ENCODE measurements around the gene DLX2. TPM values are rescaled to one million over a fixed set of nuclear protein-coding genes. Genes with fewer than 3 reads are reported as not detected.

Gene DLX2
- total and polyA plus RNA-seq, 7 donors = not detected

- H3K9me3 ChIP-seq = no peaks in the 10 kb centered on the region
- DNase-seq (peak; percentile 82 to 88), ATAC-seq (peak; percentile 89 to 96 (median 92))
- H3K27me3 ChIP-seq (ENCODE audit: insufficient read depth in 3 of 3, low read length in 2 of 3) = peaks cover 0 to 98% (median 80%) of the 10 kb centered on the region in 3 donors
- intact Hi-C loops (cut with DNase I) = no loop called here
- TF ChIP-seq CTCF (IDR thresholded peaks at IDR 0.05) = no peak
- WGBS, 3 donors = 0 to 1% (median 1%) methylated on average over 60 to 76 of the region's 76 CpGs
- H3K36me3 ChIP-seq (ENCODE audit: insufficient read depth in 1 of 2, low read depth in 1 of 2) = no peaks in the 10 kb centered on the region
- H3K4me1 ChIP-seq = peaks cover 39% of the 10 kb centered on the region
- peak overlapping the region; percentile 66 for H3K4me3 ChIP-seq
- no peak overlapping the region for H3K27ac ChIP-seq
Observed at GRCh38 chr2:172084645-172085459, 17.8 kb downstream of the DLX2 start.

GRCh38 chr2:172084395-172084644, 18.4 kb downstream of the DLX2 start:
- intact Hi-C loops (cut with DNase I) = no loop called here
- ATAC-seq (peak in 2 of 4 donors; percentile 4), DNase-seq (no peak)
- Histone ChIP-seq H3K9me3 (no peaks in the 10 kb centered on the region), H3K4me1 (peaks cover 39% of the 10 kb centered on the region), H3K27ac (no peak overlapping the region), H3K4me3 (peak overlapping the region; percentile 66), H3K27me3 (ENCODE audit: insufficient read depth in 3 of 3, low read length in 2 of 3) (peaks cover 0 to 97% (median 77%) of the 10 kb centered on the region in 3 donors), H3K36me3 (ENCODE audit: insufficient read depth in 1 of 2, low read depth in 1 of 2) (no peaks in the 10 kb centered on the region)
- TF ChIP-seq CTCF (IDR thresholded peaks at IDR 0.05) = no peak
- WGBS, 3 donors = 1 to 3% (median 2%) methylated on average over 15 to 17 of the region's 17 CpGs

GRCh38 chr2:172083628-172084394, 18.9 kb downstream of the DLX2 start:
- WGBS, 3 donors = 13 to 17% (median 15%) methylated on average over 23 of the region's 23 CpGs
- peaks cover 39% of the 10 kb centered on the region for H3K4me1 ChIP-seq
- H3K36me3 ChIP-seq (ENCODE audit: insufficient read depth in 1 of 2, low read depth in 1 of 2) = no peaks in the 10 kb centered on the region
- peak overlapping the region; percentile 66 for H3K4me3 ChIP-seq
- DNase-seq (no peak), ATAC-seq (no peak)
- no peak overlapping the region for H3K27ac ChIP-seq
- no peaks in the 10 kb centered on the region for H3K9me3 ChIP-seq
- TF ChIP-seq CTCF (IDR thresholded peaks at IDR 0.05) = no peak
- peaks cover 0 to 92% (median 77%) of the 10 kb centered on the region in 3 donors for H3K27me3 ChIP-seq (ENCODE audit: insufficient read depth in 3 of 3, low read length in 2 of 3)
- intact Hi-C loops (cut with DNase I) = no loop called here

GRCh38 chr2:172082944-172083627, 19.6 kb downstream of the DLX2 start:
- Histone ChIP-seq H3K36me3 (ENCODE audit: insufficient read depth in 1 of 2, low read depth in 1 of 2) (no peaks in the 10 kb centered on the region), H3K27me3 (ENCODE audit: insufficient read depth in 3 of 3, low read length in 2 of 3) (peaks cover 0 to 84% (median 70%) of the 10 kb centered on the region in 3 donors), H3K9me3 (no peaks in the 10 kb centered on the region), H3K4me3 (no peak overlapping the region), H3K4me1 (peaks cover 39% of the 10 kb centered on the region), H3K27ac (no peak overlapping the region)
- intact Hi-C loops (cut with DNase I) = no loop called here
- ATAC-seq (no peak), DNase-seq (no peak)
- WGBS, 3 donors = 7 to 14% (median 9%) methylated on average over 42 of the region's 42 CpGs
- TF ChIP-seq CTCF (IDR thresholded peaks at IDR 0.05) = no peak

Data from psoas muscle (tissue), 8 donors.